ENCODE data around the gene UTP14C.

DNA sequence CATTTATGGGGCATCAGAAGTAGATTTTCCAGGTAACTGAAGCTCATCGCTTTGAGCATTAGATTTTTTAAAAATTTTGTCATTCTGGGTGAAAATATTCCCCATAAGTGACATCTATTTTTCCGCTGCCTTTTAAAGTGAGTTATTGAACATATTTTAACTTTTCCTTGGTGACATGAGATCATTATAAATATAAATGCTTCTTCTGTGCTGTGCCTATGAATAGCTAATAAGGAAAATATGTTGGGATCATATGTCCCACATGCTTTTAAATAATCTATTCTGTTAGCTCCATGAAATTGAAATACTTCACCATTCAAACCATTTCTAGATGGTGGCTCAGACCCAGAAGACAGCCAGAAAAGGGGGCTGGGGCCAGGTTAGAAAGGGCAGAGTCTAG, 27.3 kb upstream of the UTP14C start:
- TF ChIP-seq, protein P1, sequence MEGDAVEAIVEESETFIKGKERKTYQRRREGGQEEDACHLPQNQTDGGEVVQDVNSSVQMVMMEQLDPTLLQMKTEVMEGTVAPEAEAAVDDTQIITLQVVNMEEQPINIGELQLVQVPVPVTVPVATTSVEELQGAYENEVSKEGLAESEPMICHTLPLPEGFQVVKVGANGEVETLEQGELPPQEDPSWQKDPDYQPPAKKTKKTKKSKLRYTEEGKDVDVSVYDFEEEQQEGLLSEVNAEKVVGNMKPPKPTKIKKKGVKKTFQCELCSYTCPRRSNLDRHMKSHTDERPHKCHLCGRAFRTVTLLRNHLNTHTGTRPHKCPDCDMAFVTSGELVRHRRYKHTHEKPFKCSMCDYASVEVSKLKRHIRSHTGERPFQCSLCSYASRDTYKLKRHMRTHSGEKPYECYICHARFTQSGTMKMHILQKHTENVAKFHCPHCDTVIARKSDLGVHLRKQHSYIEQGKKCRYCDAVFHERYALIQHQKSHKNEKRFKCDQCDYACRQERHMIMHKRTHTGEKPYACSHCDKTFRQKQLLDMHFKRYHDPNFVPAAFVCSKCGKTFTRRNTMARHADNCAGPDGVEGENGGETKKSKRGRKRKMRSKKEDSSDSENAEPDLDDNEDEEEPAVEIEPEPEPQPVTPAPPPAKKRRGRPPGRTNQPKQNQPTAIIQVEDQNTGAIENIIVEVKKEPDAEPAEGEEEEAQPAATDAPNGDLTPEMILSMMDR (IDR thresholded peaks at IDR 0.05) = no peak
- no peak for TF ChIP-seq EZH2 (IDR thresholded peaks at IDR 0.05)
